Activated B cell treated with CpG ODN at 0.5 μM for 24 hours (primary cell): ENCODE measurements around the gene PPP4R3C. TPM values are rescaled to one million over a fixed set of nuclear protein-coding genes. Genes with fewer than 3 reads are reported as not detected.
"Not testable (repeated sequence)": the region's sequence is repeated elsewhere in the genome, so short reads cannot be mapped to it uniquely, and the experiment has no call there.

Source experiments
- ATAC-seq: fragments of 200-7000 bp; cut with Tn5 transposase; one replicate; pipeline ENCODE4 v1.10.0; 2021; ENCODE audit warnings: low read depth, mild to moderate bottlenecking, moderate library complexity
- CTCF ChIA-PET: fragments of 350-600 bp; sonication (Branson Sonifier 250); formaldehyde crosslinking; loops from one replicate; lab custom pipeline; 2021; ENCODE audit warnings: antibody characterized with exemption; lab: Charles Lee
- POLR2A ChIA-PET: fragments of 350-600 bp; sonication (Branson Sonifier 250); formaldehyde crosslinking; loops from one replicate; lab custom pipeline; 2021; ENCODE audit warnings: antibody characterized with exemption; lab: Charles Lee
- DNase-seq: peaks from one replicate; pipeline ENCODE4 v3.0.0; 2022
- H3K27ac Mint-ChIP-seq: one replicate; pipeline ENCODE4 v1.8.0; 2020; ENCODE audit warnings: mixed read lengths
- H3K27me3 Mint-ChIP-seq: one replicate; pipeline ENCODE4 v1.8.0; 2021; ENCODE audit warnings: mixed read lengths
- H3K36me3 Mint-ChIP-seq: one replicate; pipeline ENCODE4 v1.8.0; 2021; ENCODE audit warnings: low read depth, mixed read lengths
- H3K4me1 Mint-ChIP-seq: one replicate; pipeline ENCODE4 v1.8.0; 2021; ENCODE audit warnings: mixed read lengths
- H3K4me3 Mint-ChIP-seq: one replicate; pipeline ENCODE4 v1.8.0; 2020; ENCODE audit warnings: mild to moderate bottlenecking, mixed read lengths
- H3K9me3 Mint-ChIP-seq: one replicate; pipeline ENCODE4 v1.8.0; 2020; ENCODE audit warnings: mixed read lengths
- intact Hi-C: fragments of 100-400 bp; cut with micrococcal nuclease; formaldehyde crosslinking; loops from one replicate; pipeline ENCODE4 v1.15.1; 2024
- total RNA-seq: library from RNA; stranded (reverse); gene quantifications from 2 replicates; pipeline ENCODE4 v1.2.3, GENCODE V29; 2022
- TF ChIP-seq, protein P1 (sequence below): fragments of 200-600 bp; IDR thresholded peaks from one replicate; pipeline ENCODE4 v1.8.0; 2022; ENCODE audit warnings: antibody characterized with exemption, mild to moderate bottlenecking

The PPP4R3C gene
- total RNA-seq, 1 donor from 2014 or later = not detected

- Mint-ChIP-seq H3K36me3 (no peaks in the 10 kb centered on the region), H3K4me1 (no peaks in the 10 kb centered on the region), H3K9me3 (no peaks in the 10 kb centered on the region), H3K4me3 (no peak overlapping the region), H3K27me3 (no peaks in the 10 kb centered on the region), H3K27ac (no peak overlapping the region)
- intact Hi-C loops = no loop called here
- no peak for DNase-seq
- ATAC-seq = no peak
- ChIA-PET CTCF (no interaction called here), POLR2A (no interaction called here)
- TF ChIP-seq, protein P1, sequence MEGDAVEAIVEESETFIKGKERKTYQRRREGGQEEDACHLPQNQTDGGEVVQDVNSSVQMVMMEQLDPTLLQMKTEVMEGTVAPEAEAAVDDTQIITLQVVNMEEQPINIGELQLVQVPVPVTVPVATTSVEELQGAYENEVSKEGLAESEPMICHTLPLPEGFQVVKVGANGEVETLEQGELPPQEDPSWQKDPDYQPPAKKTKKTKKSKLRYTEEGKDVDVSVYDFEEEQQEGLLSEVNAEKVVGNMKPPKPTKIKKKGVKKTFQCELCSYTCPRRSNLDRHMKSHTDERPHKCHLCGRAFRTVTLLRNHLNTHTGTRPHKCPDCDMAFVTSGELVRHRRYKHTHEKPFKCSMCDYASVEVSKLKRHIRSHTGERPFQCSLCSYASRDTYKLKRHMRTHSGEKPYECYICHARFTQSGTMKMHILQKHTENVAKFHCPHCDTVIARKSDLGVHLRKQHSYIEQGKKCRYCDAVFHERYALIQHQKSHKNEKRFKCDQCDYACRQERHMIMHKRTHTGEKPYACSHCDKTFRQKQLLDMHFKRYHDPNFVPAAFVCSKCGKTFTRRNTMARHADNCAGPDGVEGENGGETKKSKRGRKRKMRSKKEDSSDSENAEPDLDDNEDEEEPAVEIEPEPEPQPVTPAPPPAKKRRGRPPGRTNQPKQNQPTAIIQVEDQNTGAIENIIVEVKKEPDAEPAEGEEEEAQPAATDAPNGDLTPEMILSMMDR = no peak
These were observed 11.8 kb downstream of the PPP4R3C start for GRCh38 chrX:27451324-27451723.

GRCh38 chrX:27446423-27446822 lies 16.7 kb downstream of the PPP4R3C start:
- Mint-ChIP-seq H3K27ac (no peak overlapping the region), H3K27me3 (no peaks in the 10 kb centered on the region), H3K9me3 (peaks cover 5% of the 10 kb centered on the region), H3K36me3 (no peaks in the 10 kb centered on the region), H3K4me1 (no peaks in the 10 kb centered on the region), H3K4me3 (no peak overlapping the region)
- DNase-seq (no peak), ATAC-seq (no peak)
- ChIA-PET CTCF (no interaction called here), POLR2A (no interaction called here)
- TF ChIP-seq, protein P1 = no peak
- intact Hi-C loops = no loop called here

GRCh38 chrX:27445438-27445837 lies 17.7 kb downstream of the PPP4R3C start:
- ChIA-PET POLR2A (no interaction called here), CTCF (no interaction called here)
- H3K27me3 Mint-ChIP-seq = no peaks in the 10 kb centered on the region
- TF ChIP-seq, protein P1 = no peak
- intact Hi-C loops = no loop called here
- peaks cover 5% of the 10 kb centered on the region for H3K9me3 Mint-ChIP-seq
- no peaks in the 10 kb centered on the region for H3K4me1 Mint-ChIP-seq
- H3K4me3 Mint-ChIP-seq = no peak overlapping the region
- DNase-seq (no peak), ATAC-seq (no peak)
- no peak overlapping the region for H3K27ac Mint-ChIP-seq
- no peaks in the 10 kb centered on the region for H3K36me3 Mint-ChIP-seq

- TF ChIP-seq, protein P1 = no peak
- Mint-ChIP-seq H3K27ac (no peak overlapping the region), H3K27me3 (no peaks in the 10 kb centered on the region), H3K9me3 (peaks cover 5% of the 10 kb centered on the region), H3K4me1 (no peaks in the 10 kb centered on the region), H3K4me3 (no peak overlapping the region), H3K36me3 (no peaks in the 10 kb centered on the region)
- ATAC-seq (no peak), DNase-seq (no peak)
- ChIA-PET CTCF (no interaction called here), POLR2A (no interaction called here)
- intact Hi-C loops = no loop called here
These were observed 18.8 kb downstream of the PPP4R3C start for GRCh38 chrX:27444093-27444908.

GRCh38 chrX:27442392-27442791 lies 20.7 kb downstream of the PPP4R3C start:
- H3K4me3 Mint-ChIP-seq, H3K9me3 Mint-ChIP-seq, CTCF ChIA-PET, H3K4me1 Mint-ChIP-seq, POLR2A ChIA-PET, DNase-seq, H3K36me3 Mint-ChIP-seq, H3K27me3 Mint-ChIP-seq, H3K27ac Mint-ChIP-seq, intact Hi-C loops, ATAC-seq: not testable (repeated sequence)
